ENCODE data around the gene TAT.
"Not testable (repeated sequence)": the region's sequence is repeated elsewhere in the genome, so short reads cannot be mapped to it uniquely, and the experiment has no call there.

Gene TAT

DNA sequence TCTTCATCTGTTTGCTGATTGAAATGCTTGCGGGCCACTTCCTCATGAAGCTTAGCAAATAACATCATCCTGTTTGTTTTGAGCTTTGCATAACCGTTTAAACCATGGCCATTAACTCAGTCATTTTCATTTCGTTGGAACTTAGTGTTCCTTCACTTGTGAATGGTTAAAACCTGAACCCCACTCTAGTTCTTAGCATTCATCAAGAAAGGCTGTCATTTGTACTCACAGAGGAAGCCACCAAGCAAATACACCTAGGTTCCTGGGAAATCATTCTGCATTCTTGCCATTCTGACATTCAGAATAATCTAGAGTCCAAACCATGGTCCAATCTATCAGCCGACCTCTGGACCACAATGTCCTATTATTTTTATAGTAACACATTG, 8.4 kb upstream of the TAT start:
- Histone ChIP-seq H4K20me1 (no peaks in the 10 kb centered on the region), H3K27me3 (no peaks in the 10 kb centered on the region), H3K9me3 (replicated peaks in 1 of 11) (peaks cover 0 to 5% (median 0%) of the 10 kb centered on the region in 11 experiments; a peak in 3 of 22 replicates), H3K4me3 (no peak overlapping the region), H3K9ac (no peak overlapping the region), H3K4me2 (no peak overlapping the region), H3K4me1 (peaks cover 10 to 24% (median 20%) of the 10 kb centered on the region in 10 experiments), H3K27ac (no peak overlapping the region), H3K36me3 (no peaks in the 10 kb centered on the region)
- no peak for TF ChIP-seq Cebpa-rat (IDR thresholded peaks at IDR 0.05)

DNA sequence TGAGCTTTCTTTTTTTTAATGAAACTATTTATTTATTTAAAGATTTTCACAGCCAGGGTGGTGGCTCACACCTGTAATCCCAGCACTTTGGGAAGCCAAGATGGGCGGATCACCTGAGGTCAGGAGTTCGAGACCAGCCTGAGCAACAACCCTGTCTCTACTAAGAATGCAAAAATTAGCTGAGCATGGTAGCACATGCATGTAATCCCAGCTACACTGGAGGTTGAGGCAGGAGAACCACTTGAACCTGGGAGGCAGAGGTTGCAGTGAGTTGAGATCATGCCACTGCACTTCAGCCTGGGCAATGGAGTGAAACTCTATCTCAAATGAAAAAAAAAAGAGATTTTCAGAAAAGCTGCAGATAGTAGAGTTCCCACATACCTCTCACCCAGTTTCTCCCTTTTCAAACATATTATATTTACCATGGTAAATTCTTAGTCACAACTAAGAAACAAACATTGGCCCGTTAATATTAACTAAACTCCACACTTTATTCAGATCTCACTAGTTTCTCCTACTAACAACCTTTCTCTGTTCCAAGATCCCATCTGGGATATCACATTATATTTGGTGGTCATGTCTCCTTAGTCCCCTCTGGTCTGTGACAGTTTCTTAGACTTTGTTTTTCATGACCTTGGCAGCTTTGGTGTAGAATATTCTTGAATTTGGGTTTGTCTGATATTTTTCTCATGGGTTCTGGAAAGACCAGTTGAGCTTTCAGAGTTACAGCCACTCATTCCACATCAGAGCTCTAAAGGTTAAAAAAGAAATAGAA, 7.8 kb upstream of the TAT start:
- Histone ChIP-seq H3K4me3 (no peak overlapping the region), H3K27me3 (no peaks in the 10 kb centered on the region), H3K36me3 (no peaks in the 10 kb centered on the region), H3K9ac (no peak overlapping the region), H3K9me3 (replicated peaks in 1 of 11) (peaks cover 0 to 5% (median 0%) of the 10 kb centered on the region in 11 experiments; a peak in 3 of 22 replicates), H3K27ac (no peak overlapping the region), H4K20me1 (no peaks in the 10 kb centered on the region), H3K4me1 (peaks cover 13 to 27% (median 21%) of the 10 kb centered on the region in 10 experiments), H3K4me2 (no peak overlapping the region)
- TF ChIP-seq Cebpa-rat (IDR thresholded peaks at IDR 0.05), result no peak

DNA sequence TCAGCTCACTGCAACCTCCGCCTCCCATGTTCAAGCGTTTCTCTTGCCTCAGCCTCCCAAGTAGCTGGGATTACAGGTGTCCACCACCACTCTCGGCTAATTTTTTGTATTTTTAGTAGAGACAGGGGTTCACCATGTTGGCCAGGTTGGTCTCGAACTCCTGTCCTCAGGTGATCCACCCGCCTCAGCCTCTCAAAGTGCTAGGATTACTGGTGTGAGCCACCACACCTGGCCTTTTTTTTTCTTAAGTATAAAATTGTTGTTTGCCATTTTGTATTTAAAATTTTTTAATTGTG, 5.6 kb upstream of the TAT start:
- H3K4me2 ChIP-seq, H3K27me3 ChIP-seq, H4K20me1 ChIP-seq: not testable (repeated sequence)

DNA sequence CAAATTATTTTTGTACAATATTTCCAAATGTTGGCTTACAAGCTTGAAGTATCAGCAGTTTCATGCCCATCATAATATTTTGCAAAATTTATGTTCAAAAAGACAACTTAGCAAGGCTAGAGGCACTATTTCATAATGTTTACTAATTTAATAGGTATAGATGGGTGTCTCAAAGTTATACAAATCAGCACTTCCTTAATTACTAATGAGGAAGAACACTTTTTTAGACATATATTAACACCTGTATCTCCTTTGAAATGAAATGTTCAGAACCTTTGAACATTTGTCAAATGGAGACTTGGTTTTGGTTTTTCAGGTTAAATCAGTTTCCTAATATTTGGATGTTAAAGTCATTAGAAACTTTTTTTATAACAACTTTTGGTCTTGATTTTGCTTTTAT, 2.2 kb downstream of the TAT start:
- no peaks in the 10 kb centered on the region for H4K20me1 ChIP-seq
- H3K36me3 ChIP-seq, result no peaks in the 10 kb centered on the region
- no peak overlapping the region for H3K27ac ChIP-seq
- H3K4me3 ChIP-seq, result no peak overlapping the region
- no peaks in the 10 kb centered on the region for H3K27me3 ChIP-seq
- no peaks in the 10 kb centered on the region for H3K4me1 ChIP-seq
- no peak overlapping the region for H3K9ac ChIP-seq
- TF ChIP-seq Cebpa-rat (IDR thresholded peaks at IDR 0.05), result no peak
- no peak overlapping the region for H3K4me2 ChIP-seq
- no peaks in the 10 kb centered on the region for H3K9me3 ChIP-seq (replicated peaks in 1 of 11)

More for the DNA sequence above, 5.6 kb upstream of the TAT start:
- not testable (repeated sequence) for H3K27ac ChIP-seq; H3K9ac ChIP-seq; H3K4me3 ChIP-seq; H3K9me3 ChIP-seq (replicated peaks in 1 of 11); H3K36me3 ChIP-seq
- peaks cover 8 to 19% (median 13%) of the 10 kb centered on the region in 10 experiments for H3K4me1 ChIP-seq

DNA sequence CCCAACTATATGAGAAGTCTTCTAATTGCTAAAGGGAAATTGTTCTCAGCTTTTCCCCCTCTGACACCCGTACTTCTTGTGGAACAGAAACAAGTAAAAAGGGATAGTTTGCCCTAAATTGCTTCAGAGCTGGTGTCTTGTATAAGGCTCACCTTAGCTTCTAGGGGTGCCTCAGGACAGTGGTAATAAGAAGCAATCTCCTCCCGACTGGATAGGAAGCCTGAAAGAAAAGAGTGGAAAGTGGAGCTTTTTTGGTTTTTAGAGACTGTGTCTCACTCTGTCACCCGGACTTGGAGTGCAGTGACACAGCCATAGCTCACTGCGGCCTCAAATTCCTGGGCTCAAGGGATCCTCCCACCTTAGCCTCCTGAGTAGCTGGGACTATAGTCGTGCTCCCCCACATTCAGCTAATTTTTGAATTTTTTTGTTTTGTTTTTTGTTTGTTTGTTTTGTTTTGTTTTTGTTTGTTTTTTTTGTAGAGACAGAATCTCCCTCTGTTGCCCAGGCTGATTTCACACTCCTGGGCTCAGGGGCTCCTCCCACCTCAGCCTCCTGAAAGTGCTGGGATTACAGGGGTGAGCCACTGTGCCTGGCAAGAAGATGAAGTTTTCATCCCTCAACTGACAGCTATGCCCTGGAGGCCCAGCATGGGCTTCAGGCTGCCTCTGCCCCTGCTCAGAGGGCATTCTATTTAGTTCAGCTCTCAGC, 3.4 kb downstream of the TAT start:
- Histone ChIP-seq H3K27me3 (no peaks in the 10 kb centered on the region), H3K36me3 (no peaks in the 10 kb centered on the region), H3K9me3 (replicated peaks in 1 of 11) (no peaks in the 10 kb centered on the region), H3K4me1 (no peaks in the 10 kb centered on the region), H3K4me3 (no peak overlapping the region), H3K27ac (no peak overlapping the region), H3K4me2 (no peak overlapping the region), H3K9ac (no peak overlapping the region), H4K20me1 (no peaks in the 10 kb centered on the region)
- TF ChIP-seq Cebpa-rat (IDR thresholded peaks at IDR 0.05), result no peak

DNA sequence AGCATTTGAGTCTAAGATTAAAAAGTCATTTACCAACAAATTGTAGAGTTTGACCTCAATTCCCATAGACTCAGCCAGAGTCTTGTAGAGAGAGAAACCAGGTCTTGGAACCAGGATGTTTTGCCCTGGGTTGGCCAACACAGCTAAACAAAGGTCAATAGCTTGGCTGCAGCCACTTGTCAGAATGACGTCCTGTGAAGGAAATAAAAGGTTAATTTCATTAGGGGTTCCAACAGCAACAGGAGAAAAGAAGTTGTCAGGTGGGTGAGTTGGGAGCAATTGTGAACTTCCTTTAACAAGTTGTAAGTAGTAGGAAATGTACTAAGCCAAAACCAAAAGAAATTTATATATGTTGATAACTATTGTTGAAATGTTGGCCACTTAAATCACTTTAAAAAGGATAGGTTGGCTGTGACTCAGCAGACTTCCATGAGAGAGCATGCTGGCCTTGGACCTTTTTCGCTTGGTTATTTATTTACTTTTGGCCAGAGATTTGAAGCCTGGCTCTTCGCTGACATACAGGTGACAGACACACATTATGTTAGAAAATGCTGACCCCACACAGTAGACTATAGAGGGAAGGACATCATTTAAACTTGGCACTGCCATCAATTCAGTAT, 4.3 kb downstream of the TAT start:
- Histone ChIP-seq H3K4me3 (no peak overlapping the region), H4K20me1 (no peaks in the 10 kb centered on the region), H3K4me1 (no peaks in the 10 kb centered on the region), H3K27ac (no peak overlapping the region), H3K27me3 (no peaks in the 10 kb centered on the region), H3K36me3 (no peaks in the 10 kb centered on the region), H3K9me3 (replicated peaks in 1 of 11) (no peaks in the 10 kb centered on the region), H3K4me2 (no peak overlapping the region), H3K9ac (no peak overlapping the region)
- TF ChIP-seq Cebpa-rat (IDR thresholded peaks at IDR 0.05), result no peak

DNA sequence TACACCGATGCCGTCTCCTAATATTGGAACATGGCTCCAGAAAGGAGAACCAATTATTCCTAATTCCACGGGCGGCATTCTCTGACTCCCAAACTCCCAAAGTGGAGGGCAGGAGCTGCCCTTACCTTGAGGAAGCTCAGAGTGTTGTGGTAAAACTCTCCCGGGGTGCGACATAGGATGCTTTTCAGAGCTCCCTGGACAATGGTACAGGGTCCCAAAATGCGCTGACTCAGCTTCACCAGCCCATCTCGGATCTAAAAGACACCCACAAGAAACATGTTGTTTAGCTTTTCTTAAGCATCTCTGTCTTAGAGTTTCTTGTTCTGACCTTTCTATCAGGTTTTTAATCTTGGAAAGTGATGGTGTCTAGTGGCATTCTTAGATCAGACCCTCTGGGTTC, 6.7 kb downstream of the TAT start:
- TF ChIP-seq Cebpa-rat (IDR thresholded peaks at IDR 0.05), result no peak
- no peak overlapping the region for H3K9ac ChIP-seq
- H3K27me3 ChIP-seq, result no peaks in the 10 kb centered on the region
- H3K27ac ChIP-seq, result no peak overlapping the region
- H4K20me1 ChIP-seq, result no peaks in the 10 kb centered on the region
- H3K4me2 ChIP-seq, result no peak overlapping the region
- H3K4me3 ChIP-seq, result no peak overlapping the region
- H3K4me1 ChIP-seq, result peaks cover 10 to 15% (median 13%) of the 10 kb centered on the region in 10 experiments
- H3K9me3 ChIP-seq (replicated peaks in 1 of 11), result no peaks in the 10 kb centered on the region
- H3K36me3 ChIP-seq, result no peaks in the 10 kb centered on the region

DNA sequence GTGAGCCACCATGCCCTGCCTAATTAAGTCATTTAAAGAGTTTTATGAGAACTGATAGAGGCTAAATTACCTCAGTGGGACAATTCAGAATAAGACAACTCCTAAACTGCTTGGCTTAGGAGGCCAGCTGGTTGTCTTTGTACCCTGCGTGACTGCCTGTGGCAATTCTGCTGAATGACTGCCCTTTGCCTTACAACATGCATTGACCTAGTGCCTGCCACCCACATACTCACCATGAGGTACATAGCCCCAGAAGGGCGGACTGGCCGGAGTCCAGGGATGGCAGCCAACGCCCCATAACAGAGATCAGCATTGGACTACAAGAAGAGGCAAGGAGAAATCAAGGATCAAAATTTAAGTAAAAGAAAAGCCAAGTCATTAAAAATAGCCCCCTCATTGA, 7.3 kb downstream of the TAT start:
- H3K27ac ChIP-seq, result no peak overlapping the region
- H3K4me2 ChIP-seq, result no peak overlapping the region
- no peaks in the 10 kb centered on the region for H3K36me3 ChIP-seq
- peaks cover 10 to 19% (median 14%) of the 10 kb centered on the region in 10 experiments for H3K4me1 ChIP-seq
- no peaks in the 10 kb centered on the region for H3K27me3 ChIP-seq
- TF ChIP-seq Cebpa-rat (IDR thresholded peaks at IDR 0.05), result no peak
- no peak overlapping the region for H3K9ac ChIP-seq
- H4K20me1 ChIP-seq, result no peaks in the 10 kb centered on the region
- H3K4me3 ChIP-seq, result no peak overlapping the region
- H3K9me3 ChIP-seq (replicated peaks in 1 of 11), result no peaks in the 10 kb centered on the region

DNA sequence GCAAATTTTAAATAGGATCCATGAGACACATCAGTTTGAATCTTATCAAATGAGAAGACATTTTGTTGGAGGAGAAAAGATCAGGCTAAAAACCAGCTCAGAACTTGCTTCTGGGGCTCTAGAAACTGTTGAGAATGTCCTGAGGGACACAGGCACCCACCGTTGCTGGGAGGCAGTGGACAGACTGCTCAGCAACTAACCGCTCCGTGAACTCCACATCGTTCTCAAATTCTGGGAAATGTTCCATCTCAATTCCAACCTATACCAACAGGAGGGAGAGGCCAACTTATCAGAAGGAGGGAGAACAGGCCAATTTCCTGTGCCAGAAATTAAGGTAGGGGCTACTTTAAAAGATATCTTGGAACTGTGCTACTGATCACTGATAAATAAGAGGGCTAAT, 8.3 kb downstream of the TAT start:
- no peak overlapping the region for H3K9ac ChIP-seq
- no peak for TF ChIP-seq Cebpa-rat (IDR thresholded peaks at IDR 0.05)

More for the DNA sequence above, 8.3 kb downstream of the TAT start:
- Histone ChIP-seq H4K20me1 (no peaks in the 10 kb centered on the region), H3K4me3 (no peak overlapping the region), H3K4me1 (peaks cover 18 to 28% (median 22%) of the 10 kb centered on the region in 10 experiments), H3K4me2 (no peak overlapping the region), H3K27ac (no peak overlapping the region), H3K9me3 (replicated peaks in 1 of 11) (no peaks in the 10 kb centered on the region), H3K27me3 (no peaks in the 10 kb centered on the region), H3K36me3 (no peaks in the 10 kb centered on the region)
